GM19099 (cell line): Measurements from ENCODE around the gene MRAS.

Experiments used
- POLR2A ChIP-seq: IDR thresholded peaks from 3 replicates; pipeline ENCODE4 v1.6.1; 2011; ENCODE audit warnings: low read depth; ENCODE audit not compliant: insufficient read length; ENCODE audit errors: extremely low read depth

MRAS gene

GRCh38 chr3:138369151-138369900 lies 20.9 kb downstream of the MRAS start:
- no peak for TF ChIP-seq POLR2A

- TF ChIP-seq POLR2A: no peak
Measured at GRCh38 chr3:138370321-138370720, 21.9 kb downstream of the MRAS start.

GRCh38 chr3:138371070-138371965 lies 22.9 kb downstream of the MRAS start:
- TF ChIP-seq POLR2A: no peak

- no peak for TF ChIP-seq POLR2A
Measured at GRCh38 chr3:138373087-138373735, 24.8 kb downstream of the MRAS start.

GRCh38 chr3:138373736-138374094 lies 25.3 kb downstream of the MRAS start:
- TF ChIP-seq POLR2A: no peak

- TF ChIP-seq POLR2A: no peak
Measured at GRCh38 chr3:138374573-138375134, 26.3 kb downstream of the MRAS start.

- no peak for TF ChIP-seq POLR2A
Measured at GRCh38 chr3:138375447-138375846, 27.1 kb downstream of the MRAS start.

- no peak for TF ChIP-seq POLR2A
Measured at GRCh38 chr3:138376663-138377062, 28.3 kb downstream of the MRAS start.

GRCh38 chr3:138377804-138378203 lies 29.4 kb downstream of the MRAS start:
- no peak for TF ChIP-seq POLR2A

GRCh38 chr3:138378331-138378730 lies 30.0 kb downstream of the MRAS start:
- no peak for TF ChIP-seq POLR2A

- TF ChIP-seq POLR2A: no peak
Measured at GRCh38 chr3:138378990-138379389, 30.6 kb downstream of the MRAS start.

GRCh38 chr3:138381413-138381901 lies 33.1 kb downstream of the MRAS start:
- no peak for TF ChIP-seq POLR2A

- TF ChIP-seq POLR2A: no peak
Measured at GRCh38 chr3:138381950-138382715, 33.8 kb downstream of the MRAS start.

GRCh38 chr3:138383715-138384465 lies 35.5 kb downstream of the MRAS start:
- no peak for TF ChIP-seq POLR2A

- no peak for TF ChIP-seq POLR2A
Measured at GRCh38 chr3:138384531-138384930, 36.2 kb downstream of the MRAS start.
